H9 (cell line): Measurements from ENCODE around the gene GPR183. TPM values are rescaled to one million over a fixed set of nuclear protein-coding genes. Genes with fewer than 3 reads are reported as not detected.

Experiments used
- DNase-seq: peaks from one replicate; pipeline ENCODE4 v3.0.0-alpha.2; 2017
- H2AFZ ChIP-seq: one replicate; pipeline ENCODE4 v1.6.1; 2013; ENCODE audit warnings: mild to moderate bottlenecking, low read length, control low read depth, moderate library complexity
- H2AK5ac ChIP-seq: 2 replicates; pipeline ENCODE4 v1.6.1; 2013; ENCODE audit warnings: low read length, control low read depth, mixed read lengths; ENCODE audit not compliant: insufficient read length
- H2BK120ac ChIP-seq: one replicate; pipeline ENCODE4 v1.6.1; 2013; ENCODE audit warnings: low read depth, mild to moderate bottlenecking, low read length, control low read depth, inconsistent platforms; ENCODE audit not compliant: poor library complexity, severe bottlenecking
- H2BK12ac ChIP-seq: 2 replicates; pipeline ENCODE4 v1.6.1; 2013; ENCODE audit warnings: low read length, control low read depth, mixed read lengths, low read depth; ENCODE audit not compliant: insufficient read length
- H2BK15ac ChIP-seq: 2 replicates; pipeline ENCODE4 v1.6.1; 2013; ENCODE audit warnings: low read depth, low read length, control low read depth
- H2BK20ac ChIP-seq: one replicate; pipeline ENCODE4 v1.6.1; 2013; ENCODE audit warnings: low read depth, mild to moderate bottlenecking, low read length, control low read depth, inconsistent platforms; ENCODE audit not compliant: poor library complexity, severe bottlenecking
- H2BK5ac ChIP-seq: 2 replicates; pipeline ENCODE4 v1.6.1; 2013; ENCODE audit warnings: low read length, control low read depth, mixed read lengths; ENCODE audit not compliant: insufficient read length
- H3K14ac ChIP-seq: 2 replicates; pipeline ENCODE4 v1.6.1; 2013; ENCODE audit warnings: low read length, control low read depth; ENCODE audit not compliant: insufficient read depth
- H3K18ac ChIP-seq: 2 replicates; pipeline ENCODE4 v1.6.1; 2013; ENCODE audit warnings: low read depth, mild to moderate bottlenecking, mixed read lengths, low read length, control low read depth; ENCODE audit not compliant: insufficient read length
- H3K23ac ChIP-seq: 2 replicates; pipeline ENCODE4 v1.6.1; 2013; ENCODE audit warnings: low read length, control low read depth, mixed read lengths, low read depth; ENCODE audit not compliant: insufficient read length
- H3K23me2 ChIP-seq: 2 replicates; pipeline ENCODE4 v1.6.1; 2013; ENCODE audit warnings: low read depth, mild to moderate bottlenecking, mixed read lengths, low read length, control low read depth; ENCODE audit not compliant: insufficient read length, poor library complexity, severe bottlenecking
- H3K27ac ChIP-seq: 2 replicates; pipeline ENCODE4 v1.5.1; 2013; ENCODE audit warnings: low read length, control low read depth, mixed read lengths, low read depth; ENCODE audit not compliant: insufficient read length
- H3K27me3 ChIP-seq: 2 replicates; pipeline ENCODE4 v1.6.1; 2013; ENCODE audit warnings: low read length, control low read depth, inconsistent platforms; ENCODE audit not compliant: insufficient read depth
- H3K4ac ChIP-seq: 2 replicates; pipeline ENCODE4 v1.6.1; 2013; ENCODE audit warnings: low read depth, mild to moderate bottlenecking, control low read depth, inconsistent platforms, low read length, moderate library complexity
- H3K4me1 ChIP-seq: 2 replicates; pipeline ENCODE4 v1.6.1; 2013; ENCODE audit warnings: low read length, control low read depth, inconsistent platforms; ENCODE audit not compliant: insufficient read depth
- H3K4me2 ChIP-seq: 2 replicates; pipeline ENCODE4 v1.6.1; 2013; ENCODE audit warnings: low read length, control low read depth, mixed read lengths; ENCODE audit not compliant: insufficient read length, insufficient read depth
- H3K56ac ChIP-seq: 2 replicates; pipeline ENCODE4 v1.6.1; 2013; ENCODE audit warnings: low read depth, mild to moderate bottlenecking, mixed read lengths, low read length, control low read depth; ENCODE audit not compliant: insufficient read length
- H3K79me1 ChIP-seq: 2 replicates; pipeline ENCODE4 v1.6.1; 2013; ENCODE audit warnings: low read depth, mild to moderate bottlenecking, moderate library complexity, low read length, control low read depth, inconsistent platforms; ENCODE audit not compliant: insufficient read depth, poor library complexity, severe bottlenecking
- H3K79me2 ChIP-seq: 2 replicates; pipeline ENCODE4 v1.6.1; 2013; ENCODE audit warnings: low read length, control low read depth, inconsistent platforms; ENCODE audit not compliant: insufficient read depth
- H3K9ac ChIP-seq: 2 replicates; pipeline ENCODE4 v1.6.1; 2013; ENCODE audit warnings: low read length, control low read depth, mixed read lengths; ENCODE audit not compliant: insufficient read length; ENCODE audit errors: extremely low read depth
- H3K9me3 ChIP-seq: one replicate; pipeline ENCODE4 v1.6.1; 2013; ENCODE audit warnings: low read depth, low read length, inconsistent platforms; ENCODE audit not compliant: control insufficient read depth
- H3T11ph ChIP-seq: one replicate; pipeline ENCODE4 v1.6.1; 2013; ENCODE audit warnings: mild to moderate bottlenecking, low read length, control low read depth, inconsistent platforms
- H4K20me1 ChIP-seq: one replicate; pipeline ENCODE4 v1.6.1; 2013; ENCODE audit not compliant: control insufficient read depth, insufficient read length, insufficient read depth
- H4K5ac ChIP-seq: 2 replicates; pipeline ENCODE4 v1.6.1; 2013; ENCODE audit warnings: low read depth, mild to moderate bottlenecking, mixed read lengths, low read length, control low read depth; ENCODE audit not compliant: insufficient read length
- H4K8ac ChIP-seq: replicated peaks from 2 replicates; pipeline ENCODE4 v1.6.1; 2013; ENCODE audit warnings: low read length, control low read depth, mixed read lengths, low read depth; ENCODE audit not compliant: insufficient read length
- H4K91ac ChIP-seq: 2 replicates; pipeline ENCODE4 v1.6.1; 2013; ENCODE audit warnings: low read depth, mild to moderate bottlenecking, moderate library complexity, mixed read lengths, low read length, control low read depth; ENCODE audit not compliant: insufficient read length
- H3K27ac Mint-ChIP-seq, 3 experiments: 2 replicates in 2 of 3; 3 replicates in 1 of 3; pipeline ENCODE4 v1.8.0; 2020 to 2021; ENCODE audit warnings: mixed read lengths in 3 of 3, mild to moderate bottlenecking in 1 of 3, moderate library complexity in 1 of 3
- H3K27me3 Mint-ChIP-seq: 2 replicates; pipeline ENCODE4 v1.8.0; 2021; ENCODE audit warnings: low read depth, mild to moderate bottlenecking, moderate library complexity, mixed read lengths
- H3K36me3 Mint-ChIP-seq, 3 experiments: 2 replicates in 2 of 3; 3 replicates in 1 of 3; pipeline ENCODE4 v1.8.0; 2020 to 2021; ENCODE audit warnings: low read depth in 3 of 3, mixed read lengths in 3 of 3; ENCODE audit not compliant: insufficient read depth in 1 of 3
- H3K4me1 Mint-ChIP-seq, 2 experiments: 2 replicates each; pipeline ENCODE4 v1.8.0; 2020; ENCODE audit warnings: mixed read lengths in 2 of 2
- H3K4me3 Mint-ChIP-seq, 2 experiments: 2 replicates in 1 of 2; 3 replicates in 1 of 2; pipeline ENCODE4 v1.8.0; 2020 to 2021; ENCODE audit warnings: mild to moderate bottlenecking in 2 of 2, mixed read lengths in 2 of 2, moderate library complexity in 1 of 2
- H3K9me3 Mint-ChIP-seq, 2 experiments: 2 replicates in 1 of 2; 3 replicates in 1 of 2; pipeline ENCODE4 v1.8.0; 2020; ENCODE audit warnings: mild to moderate bottlenecking in 2 of 2, mixed read lengths in 2 of 2, moderate library complexity in 1 of 2
- WGBS: extraction: QIAGEN DNeasy Blood & Tissue Kit; methylation state at CpG from one replicate; pipeline ENCODE4 v1.1.7; 2013; ENCODE audit warnings: missing lambda C conversion rate, low lambda C conversion rate, mixed read lengths; ENCODE audit not compliant: insufficient read length; ENCODE audit errors: extremely low coverage; 5-methylcytosine and 5-hydroxymethylcytosine counted together
- total RNA-seq: library from RNA; stranded (reverse); gene quantifications from 2 replicates; pipeline ENCODE4 v1.2.1, GENCODE V29; 2021
- TF ChIP-seq, protein P1 (sequence below): fragments of 200-600 bp; sonication (generic); conservative IDR thresholded peaks from 3 replicates; pipeline ENCODE4 v1.8.0; 2021; ENCODE audit warnings: antibody characterized with exemption, mild to moderate bottlenecking

The GPR183 gene
- total RNA-seq, 1 experiment from 2014 or later, result not detected

DNA sequence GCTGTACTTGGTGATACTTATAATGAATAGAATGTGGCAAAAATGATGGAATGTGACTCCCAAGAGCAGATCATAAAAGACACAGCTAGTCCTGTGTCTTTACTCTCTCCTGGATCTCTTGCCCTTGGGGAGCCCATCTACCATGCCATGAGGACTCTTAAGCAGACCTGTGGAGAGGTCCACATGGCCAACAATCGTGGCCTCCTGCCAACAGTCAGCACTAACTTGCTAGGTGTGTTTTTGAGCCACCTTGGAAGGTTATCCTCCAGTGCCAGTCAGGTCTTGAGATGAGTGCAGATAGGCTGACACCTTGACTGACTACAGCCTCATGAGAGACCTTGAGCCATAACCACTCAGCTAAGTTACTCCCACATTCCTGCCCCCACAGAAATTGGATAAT is 22.3 kb upstream of the GPR183 start:
- H3K36me3 Mint-ChIP-seq, result peaks cover 0 to 18% (median 11%) of the 10 kb centered on the region in 3 experiments; a peak in 4 of 7 replicates
- no peak overlapping the region for H2BK15ac ChIP-seq
- no peaks in the 10 kb centered on the region for H3K79me1 ChIP-seq
- no peak overlapping the region for H3K9ac ChIP-seq
- H3K4me1 Mint-ChIP-seq, result no peaks in the 10 kb centered on the region
- no peaks in the 10 kb centered on the region for H3K23me2 ChIP-seq
- no peak overlapping the region for H2BK20ac ChIP-seq
- no peak overlapping the region for H4K8ac ChIP-seq
- no peak overlapping the region for H3K4me3 Mint-ChIP-seq
- H3K4ac ChIP-seq, result no peak overlapping the region
- H3K27ac Mint-ChIP-seq, result 0 out of 7 replicates have a peak overlapping the region, but pooled peaks of 1 of the 3 experiments have one; percentile 15
- H3K4me2 ChIP-seq, result no peak overlapping the region
- H2BK12ac ChIP-seq, result no peak overlapping the region
- H3K56ac ChIP-seq, result no peak overlapping the region
- no peaks in the 10 kb centered on the region for H3K9me3 ChIP-seq
- no peak overlapping the region for H3K14ac ChIP-seq
- H2AFZ ChIP-seq, result no peak overlapping the region
- no peak overlapping the region for H4K5ac ChIP-seq
- no peak overlapping the region for H3K23ac ChIP-seq
- DNase-seq, result no peak
- TF ChIP-seq, protein P1, sequence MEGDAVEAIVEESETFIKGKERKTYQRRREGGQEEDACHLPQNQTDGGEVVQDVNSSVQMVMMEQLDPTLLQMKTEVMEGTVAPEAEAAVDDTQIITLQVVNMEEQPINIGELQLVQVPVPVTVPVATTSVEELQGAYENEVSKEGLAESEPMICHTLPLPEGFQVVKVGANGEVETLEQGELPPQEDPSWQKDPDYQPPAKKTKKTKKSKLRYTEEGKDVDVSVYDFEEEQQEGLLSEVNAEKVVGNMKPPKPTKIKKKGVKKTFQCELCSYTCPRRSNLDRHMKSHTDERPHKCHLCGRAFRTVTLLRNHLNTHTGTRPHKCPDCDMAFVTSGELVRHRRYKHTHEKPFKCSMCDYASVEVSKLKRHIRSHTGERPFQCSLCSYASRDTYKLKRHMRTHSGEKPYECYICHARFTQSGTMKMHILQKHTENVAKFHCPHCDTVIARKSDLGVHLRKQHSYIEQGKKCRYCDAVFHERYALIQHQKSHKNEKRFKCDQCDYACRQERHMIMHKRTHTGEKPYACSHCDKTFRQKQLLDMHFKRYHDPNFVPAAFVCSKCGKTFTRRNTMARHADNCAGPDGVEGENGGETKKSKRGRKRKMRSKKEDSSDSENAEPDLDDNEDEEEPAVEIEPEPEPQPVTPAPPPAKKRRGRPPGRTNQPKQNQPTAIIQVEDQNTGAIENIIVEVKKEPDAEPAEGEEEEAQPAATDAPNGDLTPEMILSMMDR, result no peak
- H2AK5ac ChIP-seq, result no peak overlapping the region
- no peak overlapping the region for H2BK120ac ChIP-seq
- H2BK5ac ChIP-seq, result no peak overlapping the region
- H4K20me1 ChIP-seq, result no peaks in the 10 kb centered on the region
- no peaks in the 10 kb centered on the region for H3K4me1 ChIP-seq
- H3K27me3 ChIP-seq, result no peaks in the 10 kb centered on the region
- no peaks in the 10 kb centered on the region for H3K79me2 ChIP-seq
- no peaks in the 10 kb centered on the region for H3K27me3 Mint-ChIP-seq
- WGBS, result no CpG with 5 or more reads among the region's 1 CpG
- no peak overlapping the region for H3K18ac ChIP-seq
- H3K9me3 Mint-ChIP-seq, result no peaks in the 10 kb centered on the region
- no peak overlapping the region for H4K91ac ChIP-seq
- H3T11ph ChIP-seq, result no peak overlapping the region
- H3K27ac ChIP-seq, result no peak overlapping the region
